Astrocyte of the spinal cord (primary cell): ENCODE results near the gene TEFM.
A peak's percentile ranks its signal among the peaks of the same experiment; 100 is the strongest.
"Not testable (repeated sequence)": the region's sequence is repeated elsewhere in the genome, so short reads cannot be mapped to it uniquely, and the experiment has no call there.

Experiments used
- DNase-seq: peaks from one replicate; pipeline ENCODE4 v3.0.0; 2011; ENCODE audit warnings: low read depth, low spot score
- H3K4me3 ChIP-seq: 2 replicates; pipeline ENCODE4 v1.5.1; 2011; ENCODE audit warnings: low read depth, mild to moderate bottlenecking, low read length, moderate library complexity
- in situ Hi-C: cut with HindIII; loops from 2 replicates; pipeline ENCODE4 v1.10.0; 2017; ENCODE audit warnings: low sequenced_read_pairs
- TF ChIP-seq, protein P1 (sequence below): IDR thresholded peaks from 2 replicates; pipeline ENCODE4 v1.5.1; 2012; ENCODE audit warnings: low read depth, mild to moderate bottlenecking, low read length, inconsistent platforms

TEFM gene

DNA sequence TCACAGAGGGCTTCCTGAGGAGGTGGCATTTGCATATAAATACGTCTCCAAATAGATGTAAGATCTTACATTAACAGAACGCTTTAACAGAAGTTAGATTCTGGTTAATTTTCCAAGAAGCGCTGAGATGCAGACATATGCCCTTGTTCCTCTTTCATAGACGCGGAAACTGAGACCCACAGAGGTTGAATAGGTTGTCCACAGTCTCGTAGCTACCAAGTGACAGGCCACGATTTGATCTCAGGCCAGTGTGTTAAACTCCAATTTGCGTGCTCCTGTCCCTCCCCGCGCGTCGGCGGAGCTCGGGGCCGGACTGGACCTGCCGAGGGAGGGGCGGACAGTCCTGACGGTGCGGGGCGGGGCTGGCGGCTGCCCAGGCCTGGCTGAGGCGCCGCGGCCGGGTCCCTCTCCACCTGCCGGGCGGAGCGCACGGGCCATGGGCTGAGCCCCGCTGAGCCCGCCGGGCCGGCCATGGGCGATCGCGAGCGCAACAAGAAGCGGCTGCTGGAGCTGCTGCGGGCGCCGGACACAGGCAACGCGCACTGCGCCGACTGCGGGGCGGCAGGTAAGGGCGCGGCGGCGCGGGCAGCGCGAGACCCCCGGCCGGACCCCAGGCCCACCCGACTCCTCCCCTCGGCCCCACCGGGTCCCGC, 15.6 kb upstream of the TEFM start, which contains the start of gene ADAP2:
Gene ADAP2, plus strand, starts transcription at position 402 of the 653 bp plus-strand sequence. Its CDS starts 70 bp downstream, at position 472.
- TF ChIP-seq, protein P1, sequence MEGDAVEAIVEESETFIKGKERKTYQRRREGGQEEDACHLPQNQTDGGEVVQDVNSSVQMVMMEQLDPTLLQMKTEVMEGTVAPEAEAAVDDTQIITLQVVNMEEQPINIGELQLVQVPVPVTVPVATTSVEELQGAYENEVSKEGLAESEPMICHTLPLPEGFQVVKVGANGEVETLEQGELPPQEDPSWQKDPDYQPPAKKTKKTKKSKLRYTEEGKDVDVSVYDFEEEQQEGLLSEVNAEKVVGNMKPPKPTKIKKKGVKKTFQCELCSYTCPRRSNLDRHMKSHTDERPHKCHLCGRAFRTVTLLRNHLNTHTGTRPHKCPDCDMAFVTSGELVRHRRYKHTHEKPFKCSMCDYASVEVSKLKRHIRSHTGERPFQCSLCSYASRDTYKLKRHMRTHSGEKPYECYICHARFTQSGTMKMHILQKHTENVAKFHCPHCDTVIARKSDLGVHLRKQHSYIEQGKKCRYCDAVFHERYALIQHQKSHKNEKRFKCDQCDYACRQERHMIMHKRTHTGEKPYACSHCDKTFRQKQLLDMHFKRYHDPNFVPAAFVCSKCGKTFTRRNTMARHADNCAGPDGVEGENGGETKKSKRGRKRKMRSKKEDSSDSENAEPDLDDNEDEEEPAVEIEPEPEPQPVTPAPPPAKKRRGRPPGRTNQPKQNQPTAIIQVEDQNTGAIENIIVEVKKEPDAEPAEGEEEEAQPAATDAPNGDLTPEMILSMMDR = no peak
- in situ Hi-C loops = no loop called here
- H3K4me3 ChIP-seq = peak within 1 kb of the TSS; percentile 18
- DNase-seq = no peak

DNA sequence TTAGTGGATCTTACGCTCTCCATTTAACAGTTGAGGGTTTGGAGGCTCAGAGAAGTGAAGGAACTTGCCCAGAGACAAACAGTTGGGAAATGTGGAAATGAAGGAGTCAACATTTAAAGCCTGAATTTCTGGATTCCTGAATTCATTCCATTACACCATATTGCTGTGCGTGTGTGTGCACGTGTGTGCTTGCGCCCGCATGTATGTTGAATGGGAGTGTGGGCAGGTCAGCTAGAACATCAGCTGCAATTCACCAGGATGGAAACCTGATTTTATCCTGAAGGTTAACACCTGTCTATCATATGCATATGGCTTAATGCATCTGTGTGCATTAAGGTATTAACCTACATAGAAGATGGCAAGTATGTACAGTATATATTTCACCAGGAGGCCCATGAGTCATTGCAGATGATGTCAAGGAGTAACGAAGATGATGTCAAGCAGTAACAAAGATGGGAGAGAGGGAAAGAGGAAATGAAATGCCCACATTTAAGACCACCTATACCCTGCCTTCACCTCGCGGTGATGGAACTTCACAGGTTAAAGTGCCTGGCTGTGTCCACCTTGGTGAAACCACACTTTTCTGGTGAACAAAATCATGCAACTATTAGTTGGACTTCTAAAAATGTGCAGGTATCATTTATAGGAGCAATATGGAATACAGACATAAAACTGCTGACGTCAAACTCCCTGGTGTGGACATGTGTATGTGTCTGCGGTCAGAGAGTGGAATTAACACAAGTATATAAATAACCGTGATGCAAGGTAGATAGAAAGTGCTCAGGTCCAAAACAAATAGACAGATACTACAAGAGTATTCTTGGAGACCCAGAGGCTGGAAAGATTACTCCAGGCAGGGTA, 14.9 kb upstream of the TEFM start:
- in situ Hi-C loops = no loop called here
- TF ChIP-seq, protein P1 = no peak
- no peak overlapping the region for H3K4me3 ChIP-seq
- DNase-seq = no peak

- DNase-seq = peak; percentile 27
- no peak overlapping the region for H3K4me3 ChIP-seq
- in situ Hi-C loops = no loop called here
- TF ChIP-seq, protein P1 = no peak
Observed at GRCh38 chr17:30920282-30920681, 14.2 kb upstream of the TEFM start.

DNA sequence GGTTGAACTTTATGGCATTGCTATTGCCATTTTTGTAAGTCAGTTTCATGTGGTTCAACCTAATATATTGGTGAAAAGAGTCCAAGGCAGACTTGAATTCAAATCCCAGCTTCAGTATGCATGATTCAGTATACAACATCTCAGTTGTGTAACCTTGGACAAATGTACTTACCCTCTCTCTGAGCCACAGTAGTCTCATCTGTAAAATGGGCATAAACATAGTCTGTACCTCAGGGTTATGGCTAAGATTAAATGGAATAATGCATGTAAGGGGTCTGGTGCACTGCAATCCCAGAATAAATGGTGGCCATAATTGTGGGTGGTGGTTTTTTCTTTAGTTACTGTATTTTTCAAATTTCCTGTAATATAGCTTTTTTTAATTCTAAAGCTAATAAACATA, 11.0 kb upstream of the TEFM start:
- in situ Hi-C loops = no loop called here
- no peak overlapping the region for H3K4me3 ChIP-seq
- TF ChIP-seq, protein P1 = no peak
- DNase-seq = no peak

- in situ Hi-C loops = no loop called here
- DNase-seq = no peak
- no peak overlapping the region for H3K4me3 ChIP-seq
- TF ChIP-seq, protein P1 = no peak
Observed at GRCh38 chr17:30915833-30916611, 10.0 kb upstream of the TEFM start.

GRCh38 chr17:30913955-30914354, 7.9 kb upstream of the TEFM start:
- TF ChIP-seq, protein P1 = no peak
- H3K4me3 ChIP-seq = no peak overlapping the region
- DNase-seq = no peak
- in situ Hi-C loops = no loop called here

DNA sequence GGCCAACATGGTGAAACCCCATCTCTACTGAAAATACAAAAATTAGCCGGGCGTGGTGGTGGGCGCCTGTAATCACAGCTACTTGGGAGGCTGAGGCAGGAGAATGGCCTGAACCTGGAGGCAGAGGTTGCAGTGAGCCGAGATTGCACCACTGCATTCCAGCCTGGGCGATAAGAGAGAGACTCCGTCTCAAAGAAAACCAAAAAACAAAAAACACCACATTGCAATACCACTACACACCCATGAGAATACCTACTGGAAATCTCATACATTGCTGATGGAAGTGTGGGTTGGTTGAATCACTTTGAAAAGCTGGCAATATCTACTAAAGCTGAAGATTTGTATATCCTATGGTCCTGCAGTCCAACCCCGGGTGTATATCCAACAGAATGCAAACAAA, 4.1 kb upstream of the TEFM start:
- in situ Hi-C loops, H3K4me3 ChIP-seq, DNase-seq: not testable (repeated sequence)
